Measurements from ENCODE around the gene MUC5AC.
"Not testable (repeated sequence)": the region's sequence is repeated elsewhere in the genome, so short reads cannot be mapped to it uniquely, and the experiment has no call there.

The MUC5AC gene

DNA sequence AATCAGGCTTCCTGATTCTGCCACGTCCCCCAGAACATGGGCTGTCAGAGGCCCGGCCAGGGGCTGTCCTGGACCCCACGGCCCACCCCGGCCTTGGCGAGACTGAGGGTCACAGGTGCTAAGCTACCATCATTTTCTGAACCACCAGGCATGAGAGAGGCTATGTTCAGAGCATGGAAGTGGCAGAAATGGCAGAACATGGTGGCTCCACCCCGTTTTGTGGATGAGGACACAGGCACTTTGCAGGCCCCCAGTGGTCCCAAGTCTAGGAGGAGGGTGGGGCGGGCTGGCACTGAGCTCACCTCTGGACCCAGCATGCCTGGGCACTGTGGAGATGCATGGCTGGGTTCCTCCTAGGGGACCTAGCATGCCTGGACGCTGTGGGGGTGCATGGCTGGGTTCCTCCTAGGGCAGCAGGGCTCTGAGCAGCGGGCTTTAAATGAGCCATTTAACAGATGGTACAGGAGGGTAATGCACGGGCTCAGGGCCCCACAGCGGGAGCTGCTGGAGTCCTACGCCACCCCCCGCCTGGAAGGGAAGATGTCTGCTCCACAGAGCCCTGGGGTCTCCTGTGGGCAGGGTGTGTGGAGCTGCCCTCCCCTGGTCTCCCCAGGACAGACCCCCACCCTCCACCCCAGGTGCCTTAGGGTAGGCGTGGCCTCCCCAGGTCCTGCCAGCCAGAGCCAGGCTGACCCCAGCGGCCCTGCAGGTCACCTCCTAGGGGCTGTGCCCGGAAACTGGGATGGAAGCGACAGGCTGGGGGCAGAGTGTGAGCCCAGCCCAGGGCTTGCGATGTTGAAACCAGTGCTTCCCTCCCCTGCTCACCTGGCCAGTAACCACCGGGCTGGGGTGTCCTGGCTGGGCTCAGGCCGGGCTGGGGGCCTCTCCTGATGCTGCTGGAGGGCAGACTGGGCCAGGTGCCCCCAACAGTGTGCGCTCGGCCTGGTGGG, 6.1 kb upstream of the MUC5AC start:
- Mint-ChIP-seq H3K27me3 (peaks cover 8% of the 10 kb centered on the region), H3K36me3 (ENCODE audit: low read depth) (no peaks in the 10 kb centered on the region), H3K9me3 (peaks cover 9% of the 10 kb centered on the region), H3K4me1 (ENCODE audit: low read depth) (peaks cover 6% of the 10 kb centered on the region), H3K4me3 (no peak overlapping the region), H3K27ac (no peak overlapping the region)

DNA sequence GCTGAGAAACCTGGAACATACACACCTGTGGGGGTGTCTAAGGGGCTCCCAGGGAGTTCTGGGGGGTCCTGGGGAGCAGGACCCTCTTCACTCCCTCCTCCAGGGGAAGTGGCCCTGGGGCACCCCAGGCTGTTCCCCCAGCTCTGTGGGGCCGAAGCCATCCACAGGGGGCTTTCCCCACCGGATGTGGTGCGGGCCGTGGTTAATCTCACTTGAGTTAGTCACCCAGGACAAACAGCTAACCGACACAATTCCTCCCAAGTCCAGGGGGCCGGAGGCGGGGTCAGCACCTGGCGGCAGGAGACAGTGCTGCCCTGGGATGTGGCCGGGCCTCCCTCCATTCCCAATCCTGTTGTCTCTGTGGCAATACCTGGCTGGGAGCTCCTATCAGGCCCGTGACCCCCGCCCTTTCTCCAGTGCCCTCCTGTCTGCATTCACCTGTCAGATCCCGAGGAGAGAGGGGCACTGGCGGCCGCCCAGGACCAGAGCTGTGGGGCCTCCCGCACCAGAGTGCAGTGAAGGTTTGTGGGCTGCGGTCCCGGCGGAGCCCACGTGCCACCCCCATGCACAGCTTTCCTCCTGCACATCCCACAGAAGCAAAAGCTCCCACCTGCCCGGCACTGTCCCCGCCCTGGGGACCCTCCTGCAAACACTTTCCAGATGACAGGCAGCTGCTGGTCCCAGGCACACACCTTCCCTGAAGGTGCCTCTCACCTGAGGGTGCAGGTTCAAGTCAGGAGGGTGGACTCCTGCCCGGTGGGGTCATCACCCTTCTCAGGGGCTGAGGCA, 5.2 kb upstream of the MUC5AC start:
- H3K27me3 Mint-ChIP-seq: peaks cover 5% of the 10 kb centered on the region
- peaks cover 6% of the 10 kb centered on the region for H3K9me3 Mint-ChIP-seq
- H3K27ac Mint-ChIP-seq: no peak overlapping the region
- H3K36me3 Mint-ChIP-seq (ENCODE audit: low read depth): no peaks in the 10 kb centered on the region
- H3K4me3 Mint-ChIP-seq: no peak overlapping the region
- H3K4me1 Mint-ChIP-seq (ENCODE audit: low read depth): peaks cover 6% of the 10 kb centered on the region

DNA sequence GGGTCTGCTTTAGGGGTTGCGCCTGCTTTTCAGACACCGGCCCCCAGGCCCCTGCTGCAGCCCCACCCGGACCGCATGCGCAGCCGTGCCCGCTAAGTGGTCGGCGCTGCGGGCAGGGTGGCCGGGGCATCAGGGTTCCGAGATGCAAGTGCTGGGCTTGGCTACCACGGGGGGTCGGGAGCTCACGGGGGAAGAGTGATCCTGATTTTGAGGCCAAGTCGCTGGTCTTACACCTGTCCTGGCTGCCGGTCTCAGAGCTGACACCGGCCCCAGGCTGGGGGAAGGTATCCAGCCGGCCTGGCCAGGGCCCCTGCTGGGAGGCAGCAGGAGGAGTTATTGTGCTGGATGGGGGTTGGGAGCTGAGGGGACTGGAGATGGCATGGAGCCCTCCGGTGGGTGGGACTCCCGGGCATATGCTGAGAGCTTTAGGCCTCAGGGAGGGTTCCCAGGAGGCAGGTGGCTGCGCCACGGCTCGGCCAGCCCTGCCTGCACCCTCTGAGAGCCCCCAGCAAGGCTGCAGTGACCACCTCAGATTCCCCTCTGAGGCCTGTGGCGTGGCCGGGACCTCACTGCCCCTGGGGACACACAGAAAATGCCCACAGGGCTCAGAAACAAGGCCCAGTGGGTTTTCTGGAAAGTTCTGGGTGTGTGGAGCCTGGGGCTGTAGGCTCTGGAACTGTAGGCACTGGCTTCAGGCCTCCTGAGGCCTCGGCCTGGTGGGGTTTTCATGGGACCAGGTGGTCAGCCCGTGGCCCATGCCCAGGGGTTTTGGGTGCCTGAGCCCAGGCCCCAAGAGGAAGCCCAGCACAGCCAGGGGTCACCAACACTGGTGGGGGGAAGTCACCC, 4.4 kb upstream of the MUC5AC start:
- Mint-ChIP-seq H3K27ac (no peak overlapping the region), H3K4me1 (ENCODE audit: low read depth) (peaks cover 6% of the 10 kb centered on the region), H3K9me3 (no peaks in the 10 kb centered on the region), H3K4me3 (no peak overlapping the region), H3K36me3 (ENCODE audit: low read depth) (no peaks in the 10 kb centered on the region), H3K27me3 (peaks cover 5% of the 10 kb centered on the region)

DNA sequence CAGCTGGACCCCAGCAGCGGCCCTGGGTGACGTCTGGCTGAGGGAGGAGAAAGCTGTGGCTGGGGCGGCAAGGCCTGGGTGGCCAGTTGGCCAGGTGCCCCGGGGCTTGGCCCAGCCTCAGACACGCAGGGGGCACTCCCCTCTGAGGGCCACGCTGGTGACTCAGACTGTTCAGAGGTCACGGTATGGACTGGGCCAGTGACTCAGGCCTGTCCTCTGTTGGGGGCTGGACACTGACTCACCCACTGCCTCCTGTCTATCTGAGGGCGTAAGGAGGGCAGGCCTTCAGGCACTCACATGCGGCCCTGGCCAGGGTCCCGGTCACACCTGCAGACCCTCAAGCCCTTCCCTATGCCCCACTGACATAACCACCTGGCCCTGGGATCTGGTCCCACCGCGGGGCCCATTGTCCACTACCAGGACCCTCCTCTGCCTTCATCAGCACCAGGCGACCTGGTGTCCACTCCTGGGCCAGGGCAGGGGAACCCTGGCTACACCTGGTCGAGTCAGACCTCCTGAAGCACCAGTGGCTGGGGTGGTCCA, 3.7 kb upstream of the MUC5AC start:
- H3K9me3 Mint-ChIP-seq: no peaks in the 10 kb centered on the region
- no peaks in the 10 kb centered on the region for H3K36me3 Mint-ChIP-seq (ENCODE audit: low read depth)
- peaks cover 6% of the 10 kb centered on the region for H3K4me1 Mint-ChIP-seq (ENCODE audit: low read depth)
- no peak overlapping the region for H3K4me3 Mint-ChIP-seq
- peaks cover 5% of the 10 kb centered on the region for H3K27me3 Mint-ChIP-seq
- no peak overlapping the region for H3K27ac Mint-ChIP-seq

DNA sequence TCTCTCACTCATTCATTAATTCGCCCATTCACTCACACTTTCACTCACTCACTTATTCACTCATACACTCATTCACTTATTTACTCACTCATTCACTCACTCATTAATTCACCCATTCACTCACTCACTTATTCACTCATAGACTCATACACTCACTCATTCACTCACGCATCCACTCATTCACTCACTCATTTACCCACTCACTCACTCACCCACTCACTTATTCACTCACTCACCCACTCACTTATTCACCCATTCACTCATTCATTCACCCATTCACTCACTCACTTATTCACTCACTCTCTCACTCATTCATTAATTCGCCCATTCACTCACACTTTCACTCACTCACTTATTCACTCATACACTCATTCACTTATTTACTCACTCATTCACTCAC, 3.1 kb upstream of the MUC5AC start:
- not testable (repeated sequence) for H3K36me3 Mint-ChIP-seq (ENCODE audit: low read depth); H3K4me1 Mint-ChIP-seq (ENCODE audit: low read depth); H3K9me3 Mint-ChIP-seq; H3K4me3 Mint-ChIP-seq; H3K27ac Mint-ChIP-seq; H3K27me3 Mint-ChIP-seq

DNA sequence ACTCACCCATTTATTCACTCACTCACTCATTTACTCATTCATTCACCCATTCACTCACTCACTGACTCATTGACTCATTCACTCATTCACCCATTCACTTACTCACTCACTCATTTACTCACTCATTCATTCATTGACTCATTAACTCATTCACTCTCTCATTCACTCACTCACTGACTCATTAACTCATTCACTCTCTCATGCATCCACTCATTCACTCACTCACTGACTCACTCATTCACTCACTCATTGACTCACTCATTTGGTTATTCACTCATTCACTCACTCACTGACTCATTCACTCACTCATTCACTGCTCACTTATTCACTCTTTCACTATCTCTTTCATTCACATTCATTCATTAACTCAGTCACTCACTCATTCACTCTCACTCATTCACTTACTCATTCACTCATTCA, 2.5 kb upstream of the MUC5AC start:
- Mint-ChIP-seq H3K36me3 (ENCODE audit: low read depth) (no peaks in the 10 kb centered on the region), H3K27me3 (peaks cover 5% of the 10 kb centered on the region), H3K4me3 (no peak overlapping the region), H3K27ac (no peak overlapping the region), H3K4me1 (ENCODE audit: low read depth) (peaks cover 6% of the 10 kb centered on the region), H3K9me3 (no peaks in the 10 kb centered on the region)

DNA sequence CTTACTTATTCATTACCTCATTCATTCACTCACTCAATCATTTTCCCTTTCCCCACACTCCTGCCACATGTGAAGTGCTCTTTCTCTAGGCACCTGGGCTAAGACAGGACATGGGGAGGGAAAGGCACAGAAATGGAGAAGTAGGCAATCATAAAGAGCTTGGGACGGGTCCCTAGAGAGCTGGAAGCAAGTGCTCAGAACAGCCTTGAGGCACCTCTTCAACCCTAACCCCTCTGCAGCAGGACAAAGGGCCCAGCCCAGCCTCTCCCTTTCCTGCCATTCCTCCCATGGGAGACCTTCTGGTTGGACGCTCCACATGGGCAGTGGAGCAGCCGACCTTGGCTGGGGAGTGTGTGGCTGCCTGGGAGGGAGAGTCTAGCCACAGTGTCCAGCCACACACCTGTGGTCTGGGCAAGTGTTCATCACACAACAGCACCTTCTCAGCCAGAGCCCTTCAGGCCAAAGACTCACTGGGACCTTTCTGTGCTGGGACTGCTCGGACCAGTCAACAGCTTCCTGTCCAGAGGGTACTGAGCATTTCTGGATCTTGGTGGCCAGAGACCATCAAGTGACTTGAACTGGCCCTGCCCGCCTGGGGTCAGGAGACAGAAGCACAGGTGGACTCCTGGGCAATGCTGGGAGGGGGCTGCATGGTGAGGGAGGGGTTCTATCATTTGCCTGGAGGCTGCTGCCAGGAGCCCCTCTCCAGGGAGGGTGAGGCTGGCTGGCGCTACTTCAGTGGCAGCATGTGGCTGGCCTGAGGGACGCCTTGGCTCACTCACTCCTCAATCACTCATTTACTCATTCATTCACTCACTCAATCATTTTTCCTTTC, 1.0 kb upstream of the MUC5AC start:
- H3K27ac Mint-ChIP-seq: no peak overlapping the region
- no peaks in the 10 kb centered on the region for H3K9me3 Mint-ChIP-seq
- H3K4me1 Mint-ChIP-seq (ENCODE audit: low read depth): peaks cover 6% of the 10 kb centered on the region
- H3K36me3 Mint-ChIP-seq (ENCODE audit: low read depth): no peaks in the 10 kb centered on the region
- no peak overlapping the region for H3K4me3 Mint-ChIP-seq
- no peaks in the 10 kb centered on the region for H3K27me3 Mint-ChIP-seq

DNA sequence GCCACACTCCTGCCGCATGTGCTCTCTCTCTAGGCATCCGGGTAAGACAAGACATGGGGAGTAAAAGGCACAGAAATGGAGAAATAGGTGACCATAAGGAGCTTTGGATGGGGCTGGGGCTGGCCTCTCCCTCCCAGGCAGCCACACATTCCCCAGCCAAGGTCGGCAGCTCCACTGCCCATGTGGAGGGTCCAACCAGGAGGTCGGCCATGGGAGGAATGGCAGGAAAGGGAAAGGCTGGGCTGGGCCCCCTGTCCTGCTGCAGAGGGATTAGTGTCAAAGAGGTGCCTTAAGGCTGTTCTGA, 460 bp upstream of the MUC5AC start:
- H3K9me3 Mint-ChIP-seq: no peaks in the 10 kb centered on the region
- no peak overlapping the region for H3K4me3 Mint-ChIP-seq
- H3K27me3 Mint-ChIP-seq: no peaks in the 10 kb centered on the region
- H3K27ac Mint-ChIP-seq: no peak overlapping the region
- no peaks in the 10 kb centered on the region for H3K36me3 Mint-ChIP-seq (ENCODE audit: low read depth)
- peaks cover 5% of the 10 kb centered on the region for H3K4me1 Mint-ChIP-seq (ENCODE audit: low read depth)

DNA sequence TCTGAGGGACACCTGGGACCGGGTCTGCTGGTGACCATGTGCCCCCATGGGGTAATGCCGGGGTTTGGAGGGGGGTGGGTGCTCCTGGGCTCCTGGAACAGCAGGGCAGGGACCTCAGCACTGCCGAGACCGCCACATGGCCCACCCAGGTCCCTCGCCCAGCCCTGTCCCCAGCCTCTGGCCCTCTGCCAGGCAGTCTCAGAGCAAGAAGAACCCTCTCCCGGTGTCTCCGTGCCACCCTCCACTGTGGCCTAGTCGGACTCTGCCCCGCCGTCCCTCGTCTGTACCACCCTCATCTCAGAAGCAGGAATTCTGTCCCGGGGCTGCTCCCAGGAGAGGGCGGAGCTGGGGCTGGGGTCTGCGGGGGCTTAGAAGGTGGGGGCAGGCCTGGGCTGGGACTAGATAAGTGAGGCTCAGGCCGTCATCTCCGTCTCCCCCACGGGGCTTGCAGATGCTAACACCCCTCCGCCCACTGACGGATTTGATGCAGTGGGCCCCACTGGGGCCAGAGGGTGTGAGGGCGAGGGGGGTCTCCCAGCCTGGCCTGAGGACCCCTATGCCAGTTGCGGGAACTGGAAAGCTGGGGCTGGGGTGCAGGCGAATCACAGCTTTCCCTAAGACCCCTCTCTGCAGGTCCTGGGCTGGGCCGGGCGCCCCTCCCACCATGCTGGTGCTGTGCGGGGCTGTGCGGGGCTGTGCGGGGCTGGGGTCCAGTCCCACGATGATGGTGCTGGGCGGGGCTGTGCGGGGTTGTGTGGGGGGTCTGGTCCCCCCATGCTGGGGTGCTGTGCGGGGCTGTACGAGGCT, 1.1 kb downstream of the MUC5AC start:
- no peak overlapping the region for H3K27ac Mint-ChIP-seq
- no peak overlapping the region for H3K4me3 Mint-ChIP-seq
- no peaks in the 10 kb centered on the region for H3K27me3 Mint-ChIP-seq
- no peaks in the 10 kb centered on the region for H3K9me3 Mint-ChIP-seq
- H3K4me1 Mint-ChIP-seq (ENCODE audit: low read depth): no peaks in the 10 kb centered on the region
- no peaks in the 10 kb centered on the region for H3K36me3 Mint-ChIP-seq (ENCODE audit: low read depth)

DNA sequence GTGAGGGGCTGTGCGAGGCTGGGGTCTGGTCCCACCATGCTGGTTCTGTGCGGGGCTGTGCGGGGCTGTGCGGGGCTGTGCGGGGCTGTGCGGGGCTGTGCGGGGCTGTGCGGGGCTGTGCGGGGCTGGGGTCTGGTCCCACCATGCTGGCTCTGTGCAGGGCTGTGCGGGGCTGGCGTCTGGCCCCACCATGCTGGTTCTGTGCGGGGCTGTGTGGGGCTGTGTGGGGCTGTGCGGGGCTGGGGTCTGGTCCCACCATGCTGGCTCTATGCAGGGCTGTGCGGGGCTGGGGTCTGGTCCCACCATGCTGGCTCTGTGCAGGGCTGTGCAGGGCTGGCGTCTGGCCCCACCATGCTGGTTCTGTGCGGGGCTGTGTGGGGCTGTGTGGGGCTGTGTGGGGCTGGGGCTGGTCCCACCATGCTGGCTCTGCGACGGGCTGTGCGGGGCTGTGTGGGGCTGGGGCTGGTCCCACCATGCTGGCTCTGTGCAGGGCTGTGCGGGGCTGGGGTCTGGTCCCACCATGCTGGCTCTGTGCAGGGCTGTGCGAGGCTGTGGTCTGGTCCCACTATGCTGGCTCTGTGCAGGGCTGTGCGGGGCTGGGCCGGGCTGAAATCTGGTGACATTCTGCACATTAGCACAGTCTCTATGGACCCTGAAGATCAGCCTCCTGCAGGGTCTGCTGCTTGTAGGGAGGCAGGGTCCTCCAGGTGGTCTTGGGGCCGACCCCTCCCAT, 1.9 kb downstream of the MUC5AC start:
- H3K36me3 Mint-ChIP-seq (ENCODE audit: low read depth); H3K4me1 Mint-ChIP-seq (ENCODE audit: low read depth); H3K9me3 Mint-ChIP-seq; H3K27ac Mint-ChIP-seq; H3K27me3 Mint-ChIP-seq; H3K4me3 Mint-ChIP-seq: not testable (repeated sequence)

DNA sequence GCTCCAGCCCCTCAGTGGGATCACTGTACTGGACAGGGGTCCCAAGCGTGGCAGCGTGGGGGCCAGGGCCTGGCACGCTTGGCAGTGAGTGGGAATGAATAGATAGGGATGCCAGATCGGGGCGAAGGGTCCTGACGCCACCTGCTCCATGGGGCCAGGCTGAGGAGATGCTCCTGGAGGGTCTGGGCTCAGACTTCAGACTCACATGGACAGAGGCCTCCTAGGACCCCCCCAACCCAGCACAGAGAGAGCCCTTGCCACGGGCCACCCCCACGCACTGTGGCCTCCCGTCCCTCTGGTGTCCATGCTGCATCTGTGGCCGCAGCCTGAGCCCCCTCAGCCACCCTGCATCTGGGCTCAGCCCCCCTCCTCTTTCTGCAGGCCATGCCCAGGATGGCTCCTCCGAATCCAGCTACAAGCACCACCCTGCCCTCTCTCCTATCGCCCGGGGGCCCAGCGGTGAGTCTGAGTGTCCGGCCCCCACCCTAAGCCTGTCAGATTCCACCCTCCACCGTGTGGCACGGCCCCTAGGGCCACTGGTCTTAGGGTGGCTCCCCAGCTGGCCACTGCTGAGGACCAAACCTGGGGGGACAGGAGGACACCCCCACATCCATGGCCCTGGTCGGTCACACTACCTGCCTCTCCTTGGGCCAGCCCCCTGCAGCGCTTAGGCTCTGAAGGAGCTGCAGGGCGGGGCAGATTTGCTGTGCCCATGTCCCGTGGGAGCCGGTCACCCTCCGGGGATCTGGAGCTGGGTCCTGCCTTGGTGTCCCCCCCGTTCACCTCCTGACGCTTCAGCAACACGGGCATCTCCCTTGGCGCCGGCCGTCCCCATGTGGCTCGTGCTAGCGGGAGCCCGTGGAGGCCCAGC, 2.7 kb downstream of the MUC5AC start:
- Mint-ChIP-seq H3K4me3 (no peak overlapping the region), H3K9me3 (no peaks in the 10 kb centered on the region), H3K4me1 (ENCODE audit: low read depth) (no peaks in the 10 kb centered on the region), H3K27ac (no peak overlapping the region), H3K36me3 (ENCODE audit: low read depth) (no peaks in the 10 kb centered on the region), H3K27me3 (no peaks in the 10 kb centered on the region)

DNA sequence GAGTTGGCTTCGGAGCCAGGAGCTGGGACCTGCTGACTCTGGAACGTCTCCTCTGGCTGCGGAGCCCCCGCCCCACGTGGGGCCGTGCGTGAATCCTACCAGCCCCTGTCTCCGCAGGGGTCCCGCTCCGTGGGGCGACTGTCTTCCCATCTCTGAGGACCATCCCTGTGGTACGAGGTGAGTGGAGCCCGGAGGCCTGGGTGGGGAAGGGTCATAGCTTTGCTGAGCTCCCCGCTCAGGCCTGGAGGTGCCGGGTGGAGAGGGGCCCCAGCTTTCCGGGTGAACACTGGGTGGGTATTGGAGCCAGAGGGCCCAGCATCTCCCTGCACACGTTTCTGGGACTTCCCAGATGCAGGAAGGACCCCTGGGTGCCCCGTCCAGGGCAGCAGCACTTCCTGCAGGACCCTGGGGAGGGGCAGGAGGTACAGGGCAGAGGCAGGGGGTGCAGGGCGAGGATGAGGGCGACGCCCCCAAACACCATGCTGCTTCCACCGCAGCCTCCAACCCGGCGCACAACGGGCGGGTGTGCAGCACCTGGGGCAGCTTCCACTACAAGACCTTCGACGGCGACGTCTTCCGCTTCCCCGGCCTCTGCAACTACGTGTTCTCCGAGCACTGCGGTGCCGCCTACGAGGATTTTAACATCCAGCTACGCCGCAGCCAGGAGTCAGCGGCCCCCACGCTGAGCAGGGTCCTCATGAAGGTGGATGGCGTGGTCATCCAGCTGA, 3.8 kb downstream of the MUC5AC start:
- H3K9me3 Mint-ChIP-seq: no peaks in the 10 kb centered on the region
- H3K36me3 Mint-ChIP-seq (ENCODE audit: low read depth): no peaks in the 10 kb centered on the region
- no peak overlapping the region for H3K27ac Mint-ChIP-seq
- H3K4me1 Mint-ChIP-seq (ENCODE audit: low read depth): no peaks in the 10 kb centered on the region
- no peak overlapping the region for H3K4me3 Mint-ChIP-seq
- no peaks in the 10 kb centered on the region for H3K27me3 Mint-ChIP-seq
